GM23338 (cell line): Measurements from ENCODE around the gene TMIE.

ENCODE experiments used
- CREB1 ChIP-seq: fragments of 250-450 bp; sonication (Bioruptor Pico); IDR thresholded peaks from 2 replicates; pipeline ENCODE4 v1.5.0; 2020; ENCODE audit warnings: low read depth, mild to moderate bottlenecking, moderate library complexity
- CTCF ChIP-seq, 2 experiments: fragments of 200-600 bp in 1 of 2; sonication (generic) in 1 of 2; conservative IDR thresholded peaks; 2 replicates each; pipeline versions ENCODE4 v1.5.1 to v1.6.1; 2016 to 2017; ENCODE audit warnings: antibody characterized with exemption in 2 of 2, low read depth in 2 of 2, mild to moderate bottlenecking in 2 of 2, moderate library complexity in 1 of 2
- EZH2 ChIP-seq: fragments of 200-600 bp; sonication (generic); IDR thresholded peaks from one replicate; pipeline ENCODE4 v1.8.0; 2017; ENCODE audit warnings: antibody characterized with exemption, mild to moderate bottlenecking, low read depth; ENCODE audit not compliant: unreplicated experiment
- EZH2phosphoT487 ChIP-seq: fragments of 200-600 bp; sonication (generic); IDR thresholded peaks from one replicate; pipeline ENCODE4 v1.8.1; 2018; ENCODE audit warnings: antibody characterized with exemption; ENCODE audit not compliant: unreplicated experiment
- REST ChIP-seq: IDR thresholded peaks from one replicate; pipeline ENCODE4 v1.6.1; 2018; ENCODE audit warnings: antibody characterized with exemption; ENCODE audit not compliant: unreplicated experiment
- STAT1 ChIP-seq: IDR thresholded peaks from one replicate; pipeline ENCODE4 v1.6.1; 2016; ENCODE audit warnings: antibody characterized with exemption; ENCODE audit not compliant: unreplicated experiment
- ZNF331 ChIP-seq: fragments of 250-450 bp; sonication (Bioruptor Pico); IDR thresholded peaks from 2 replicates; pipeline ENCODE4 v1.5.0; 2020; ENCODE audit warnings: low read depth, mild to moderate bottlenecking, moderate library complexity

GRCh38 chr3:46667061-46667621 is 34.1 kb upstream of the TMIE start:
- TF ChIP-seq CTCF (conservative IDR thresholded peaks at IDR 0.05; ENCODE audit: low read depth in 2 of 2) (no peak), REST (no peak), CREB1 (CRISPR knock-in tag) (no peak), EZH2 (no peak), EZH2phosphoT487 (no peak), ZNF331 (CRISPR knock-in tag) (no peak), STAT1 (no peak)
